Liver (tissue), 9 donors: ENCODE results near the gene MRPL54. TPM values are rescaled to one million over a fixed set of nuclear protein-coding genes. Genes with fewer than 3 reads are reported as not detected.
"Not testable (repeated sequence)": the region's sequence is repeated elsewhere in the genome, so short reads cannot be mapped to it uniquely, and the experiment has no call there.

Experiments
- DNase-seq: peaks from one replicate; pipeline ENCODE4 v3.0.0-alpha.2; 2017; ENCODE audit warnings: low spot score
- H3K27ac ChIP-seq, 2 donors: one replicate each; pipeline ENCODE4 v1.7.0; 2013; ENCODE audit warnings: inconsistent platforms in 2 of 2, low read length in 2 of 2, control low read depth in 1 of 2, low read depth in 1 of 2, mild to moderate bottlenecking in 1 of 2
- H3K27me3 ChIP-seq, 4 donors: one replicate each; pipeline versions ENCODE4 v1.6.1 to v1.7.0; 2013; ENCODE audit warnings: low read length in 3 of 4, inconsistent platforms in 1 of 4, mild to moderate bottlenecking in 1 of 4, moderate library complexity in 1 of 4; ENCODE audit not compliant: control insufficient read depth in 4 of 4, insufficient read depth in 4 of 4
- H3K36me3 ChIP-seq, 4 donors: one replicate each; pipeline versions ENCODE4 v1.6.1 to v1.7.0; 2013; ENCODE audit warnings: low read length in 3 of 4, mild to moderate bottlenecking in 3 of 4, low read depth in 1 of 4, moderate library complexity in 1 of 4; ENCODE audit not compliant: control insufficient read depth in 4 of 4, insufficient read depth in 3 of 4
- H3K4me1 ChIP-seq, 4 donors: one replicate each; pipeline versions ENCODE4 v1.6.1 to v1.7.0; 2013; ENCODE audit warnings: low read length in 3 of 4, mild to moderate bottlenecking in 3 of 4, moderate library complexity in 1 of 4; ENCODE audit not compliant: control insufficient read depth in 4 of 4, insufficient read depth in 4 of 4
- H3K4me3 ChIP-seq, 3 donors: one replicate each; pipeline versions ENCODE4 v1.6.1 to v1.7.0; 2013; ENCODE audit warnings: low read length in 3 of 3, control low read depth in 1 of 3, low read depth in 1 of 3, mild to moderate bottlenecking in 1 of 3
- H3K9ac ChIP-seq, 2 donors: one replicate each; pipeline ENCODE4 v1.7.0; 2013; ENCODE audit warnings: low read length in 2 of 2, mild to moderate bottlenecking in 2 of 2, moderate library complexity in 2 of 2, control low read depth in 1 of 2, low read depth in 1 of 2
- H3K9me3 ChIP-seq, 4 donors: one replicate each; pipeline versions ENCODE4 v1.6.1 to v1.7.0; 2013; ENCODE audit warnings: low read length in 3 of 4; ENCODE audit not compliant: control insufficient read depth in 4 of 4
- EGR1 ChIP-seq, 2 donors: IDR thresholded peaks; 2 replicates each; pipeline ENCODE4 v1.6.1; 2016 to 2018; ENCODE audit warnings: antibody characterized with exemption in 2 of 2, low read depth in 2 of 2
- FOXA1 ChIP-seq: IDR thresholded peaks from 2 replicates; pipeline ENCODE4 v1.6.1; 2016; ENCODE audit warnings: antibody characterized with exemption
- FOXA2 ChIP-seq: IDR thresholded peaks from 2 replicates; pipeline ENCODE4 v1.6.1; 2016; ENCODE audit warnings: antibody characterized with exemption
- GABPA ChIP-seq, 2 donors: IDR thresholded peaks in 1 of 2; conservative IDR thresholded peaks in 1 of 2; 2 replicates each; pipeline ENCODE4 v1.6.1; 2016; ENCODE audit warnings: antibody characterized with exemption in 2 of 2, mild to moderate bottlenecking in 1 of 2, moderate library complexity in 1 of 2
- HNF4A ChIP-seq, 2 donors: conservative IDR thresholded peaks; 2 replicates each; pipeline ENCODE4 v1.6.1; 2016; ENCODE audit warnings: antibody characterized with exemption in 2 of 2, mild to moderate bottlenecking in 2 of 2
- HNF4G ChIP-seq: IDR thresholded peaks from 2 replicates; pipeline ENCODE4 v1.6.1; 2016; ENCODE audit warnings: antibody characterized with exemption
- NR2F2 ChIP-seq: IDR thresholded peaks from 2 replicates; pipeline ENCODE4 v1.6.1; 2016; ENCODE audit warnings: antibody characterized with exemption
- RAD21 ChIP-seq, 2 donors: IDR thresholded peaks; 2 replicates each; pipeline ENCODE4 v1.6.1; 2016; ENCODE audit warnings: antibody characterized with exemption in 2 of 2, mild to moderate bottlenecking in 2 of 2
- RXRA ChIP-seq, 2 donors: IDR thresholded peaks; 2 replicates each; pipeline ENCODE4 v1.6.1; 2017 to 2018; ENCODE audit warnings: antibody characterized with exemption in 2 of 2, mild to moderate bottlenecking in 1 of 2
- SP1 ChIP-seq: IDR thresholded peaks from 2 replicates; pipeline ENCODE4 v1.6.1; 2018; ENCODE audit warnings: antibody characterized with exemption, mild to moderate bottlenecking
- TAF1 ChIP-seq: conservative IDR thresholded peaks from 2 replicates; pipeline ENCODE4 v1.6.1; 2016; ENCODE audit warnings: antibody characterized with exemption, mild to moderate bottlenecking
- YY1 ChIP-seq: IDR thresholded peaks from 2 replicates; pipeline ENCODE4 v1.6.1; 2016; ENCODE audit warnings: antibody characterized with exemption, mild to moderate bottlenecking
- WGBS: extraction: QIAGEN DNeasy Blood & Tissue Kit; methylation state at CpG from one replicate; pipeline ENCODE4 v1.1.7; 2013; 5-methylcytosine and 5-hydroxymethylcytosine counted together
- polyA plus RNA-seq, 2 donors: library from polyadenylated mRNA; stranded (reverse) in 1 of 2; unstranded in 1 of 2; fragments of 200-250 nt in 1 of 2; fragments of >200 nt in 1 of 2; fragmentation: Nextera tagmentation in 1 of 2; extraction: Ambion mirVana in 1 of 2; gene quantifications; one replicate each; pipeline versions ENCODE4 v1.2.1 to v1.2.3, GENCODE V29; 2013 to 2015
- total RNA-seq, 2 donors: library from RNA; depleted of rRNA; stranded (reverse); fragments of >200 nt; gene quantifications; one replicate each; pipeline ENCODE4 v1.2.3, GENCODE V29; 2014
- TF ChIP-seq, protein P1 (sequence below): IDR thresholded peaks from 2 replicates; pipeline ENCODE4 v1.6.1; 2016; ENCODE audit warnings: antibody characterized with exemption, mild to moderate bottlenecking
- TF ChIP-seq, protein P2 (sequence below): IDR thresholded peaks from 2 replicates; pipeline ENCODE4 v1.6.1; 2016; ENCODE audit warnings: antibody characterized with exemption
- TF ChIP-seq, protein P3 (sequence below): IDR thresholded peaks from 2 replicates; pipeline ENCODE4 v1.6.1; 2016; ENCODE audit warnings: antibody characterized with exemption
- TF ChIP-seq, protein P4 (sequence below): IDR thresholded peaks from 2 replicates; pipeline ENCODE4 v1.6.1; 2016; ENCODE audit warnings: antibody characterized with exemption
- TF ChIP-seq, protein P5 (sequence below): fragments of 150-350 bp; IDR thresholded peaks from 2 replicates; pipeline ENCODE4 v1.5.1; 2017; ENCODE audit warnings: improper control_type of control experiment, low read depth, low read length; ENCODE audit not compliant: missing input control
- donor health status: healthy.
- donor health status: healthy.
- donor health status: healthy.
- donor health status: healthy.
- donor health status: healthy.

Gene MRPL54
- total and polyA plus RNA-seq, 4 donors, result 25.1 to 109 (median 42.9) TPM

DNA sequence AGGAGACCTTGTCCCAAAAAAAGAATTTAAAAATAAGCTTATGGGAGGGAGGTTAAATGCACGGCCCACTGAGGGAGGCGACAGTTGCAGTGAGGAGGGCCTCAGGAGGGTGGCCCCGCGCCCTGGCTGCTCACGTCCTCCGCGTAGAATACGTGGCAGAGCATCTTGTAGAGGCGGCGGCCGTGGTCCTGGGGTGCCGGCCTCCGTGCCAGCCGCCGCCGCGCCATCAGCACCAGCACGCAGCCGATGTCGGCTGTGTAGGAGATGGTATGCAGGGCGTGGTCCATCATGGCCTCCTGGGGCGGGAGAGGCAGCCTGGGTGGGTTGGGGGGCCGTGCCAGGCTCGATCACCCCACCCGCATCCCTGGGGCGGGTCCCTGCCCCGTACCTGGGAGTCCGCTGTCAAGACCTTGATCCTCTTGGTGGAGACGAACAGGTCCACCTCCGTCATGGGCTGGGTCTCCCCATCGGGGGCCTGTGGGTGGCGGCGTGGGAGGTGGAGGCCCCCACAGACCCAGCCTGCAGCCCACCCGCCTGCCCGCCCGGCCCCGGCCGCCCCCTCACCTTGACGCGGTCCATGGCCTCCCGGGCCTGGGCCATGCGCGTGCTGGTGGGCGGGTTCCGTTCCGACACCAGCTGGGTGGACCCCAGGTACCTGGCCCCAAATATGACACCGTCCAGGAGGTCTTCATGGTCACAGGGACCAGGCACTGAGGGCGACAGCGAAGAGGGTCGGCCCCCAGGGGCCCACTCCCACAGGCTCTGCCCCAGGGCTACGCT lies 8.7 kb upstream of the MRPL54 start:
- Histone ChIP-seq H3K27me3 (no peaks in the 10 kb centered on the region), H3K4me1 (no peaks in the 10 kb centered on the region), H3K9ac (no peak overlapping the region), H3K36me3 (peaks cover 12 to 36% (median 13%) of the 10 kb centered on the region in 4 donors), H3K9me3 (no peaks in the 10 kb centered on the region), H3K4me3 (no peak overlapping the region), H3K27ac (no peak overlapping the region)
- DNase-seq, result no peak
- TF ChIP-seq, protein P1, sequence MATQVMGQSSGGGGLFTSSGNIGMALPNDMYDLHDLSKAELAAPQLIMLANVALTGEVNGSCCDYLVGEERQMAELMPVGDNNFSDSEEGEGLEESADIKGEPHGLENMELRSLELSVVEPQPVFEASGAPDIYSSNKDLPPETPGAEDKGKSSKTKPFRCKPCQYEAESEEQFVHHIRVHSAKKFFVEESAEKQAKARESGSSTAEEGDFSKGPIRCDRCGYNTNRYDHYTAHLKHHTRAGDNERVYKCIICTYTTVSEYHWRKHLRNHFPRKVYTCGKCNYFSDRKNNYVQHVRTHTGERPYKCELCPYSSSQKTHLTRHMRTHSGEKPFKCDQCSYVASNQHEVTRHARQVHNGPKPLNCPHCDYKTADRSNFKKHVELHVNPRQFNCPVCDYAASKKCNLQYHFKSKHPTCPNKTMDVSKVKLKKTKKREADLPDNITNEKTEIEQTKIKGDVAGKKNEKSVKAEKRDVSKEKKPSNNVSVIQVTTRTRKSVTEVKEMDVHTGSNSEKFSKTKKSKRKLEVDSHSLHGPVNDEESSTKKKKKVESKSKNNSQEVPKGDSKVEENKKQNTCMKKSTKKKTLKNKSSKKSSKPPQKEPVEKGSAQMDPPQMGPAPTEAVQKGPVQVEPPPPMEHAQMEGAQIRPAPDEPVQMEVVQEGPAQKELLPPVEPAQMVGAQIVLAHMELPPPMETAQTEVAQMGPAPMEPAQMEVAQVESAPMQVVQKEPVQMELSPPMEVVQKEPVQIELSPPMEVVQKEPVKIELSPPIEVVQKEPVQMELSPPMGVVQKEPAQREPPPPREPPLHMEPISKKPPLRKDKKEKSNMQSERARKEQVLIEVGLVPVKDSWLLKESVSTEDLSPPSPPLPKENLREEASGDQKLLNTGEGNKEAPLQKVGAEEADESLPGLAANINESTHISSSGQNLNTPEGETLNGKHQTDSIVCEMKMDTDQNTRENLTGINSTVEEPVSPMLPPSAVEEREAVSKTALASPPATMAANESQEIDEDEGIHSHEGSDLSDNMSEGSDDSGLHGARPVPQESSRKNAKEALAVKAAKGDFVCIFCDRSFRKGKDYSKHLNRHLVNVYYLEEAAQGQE, result no peak
- no peak for TF ChIP-seq NR2F2
- TF ChIP-seq, protein P2, sequence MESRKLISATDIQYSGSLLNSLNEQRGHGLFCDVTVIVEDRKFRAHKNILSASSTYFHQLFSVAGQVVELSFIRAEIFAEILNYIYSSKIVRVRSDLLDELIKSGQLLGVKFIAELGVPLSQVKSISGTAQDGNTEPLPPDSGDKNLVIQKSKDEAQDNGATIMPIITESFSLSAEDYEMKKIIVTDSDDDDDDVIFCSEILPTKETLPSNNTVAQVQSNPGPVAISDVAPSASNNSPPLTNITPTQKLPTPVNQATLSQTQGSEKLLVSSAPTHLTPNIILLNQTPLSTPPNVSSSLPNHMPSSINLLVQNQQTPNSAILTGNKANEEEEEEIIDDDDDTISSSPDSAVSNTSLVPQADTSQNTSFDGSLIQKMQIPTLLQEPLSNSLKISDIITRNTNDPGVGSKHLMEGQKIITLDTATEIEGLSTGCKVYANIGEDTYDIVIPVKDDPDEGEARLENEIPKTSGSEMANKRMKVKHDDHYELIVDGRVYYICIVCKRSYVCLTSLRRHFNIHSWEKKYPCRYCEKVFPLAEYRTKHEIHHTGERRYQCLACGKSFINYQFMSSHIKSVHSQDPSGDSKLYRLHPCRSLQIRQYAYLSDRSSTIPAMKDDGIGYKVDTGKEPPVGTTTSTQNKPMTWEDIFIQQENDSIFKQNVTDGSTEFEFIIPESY, result no peak
- TF ChIP-seq TAF1, result no peak
- TF ChIP-seq HNF4G, result no peak
- TF ChIP-seq, protein P3, sequence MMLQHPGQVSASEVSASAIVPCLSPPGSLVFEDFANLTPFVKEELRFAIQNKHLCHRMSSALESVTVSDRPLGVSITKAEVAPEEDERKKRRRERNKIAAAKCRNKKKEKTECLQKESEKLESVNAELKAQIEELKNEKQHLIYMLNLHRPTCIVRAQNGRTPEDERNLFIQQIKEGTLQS, result no peak
- TF ChIP-seq GABPA (IDR thresholded peaks at IDR 0.05 in 1 of 2, conservative IDR thresholded peaks at IDR 0.05 in 1 of 2), result no peak
- TF ChIP-seq EGR1 (IDR thresholded peaks at IDR 0.05; ENCODE audit: low read depth in 2 of 2), result no peak
- no peak for TF ChIP-seq HNF4A (conservative IDR thresholded peaks at IDR 0.05)
- no peak for TF ChIP-seq FOXA2
- TF ChIP-seq, protein P4, sequence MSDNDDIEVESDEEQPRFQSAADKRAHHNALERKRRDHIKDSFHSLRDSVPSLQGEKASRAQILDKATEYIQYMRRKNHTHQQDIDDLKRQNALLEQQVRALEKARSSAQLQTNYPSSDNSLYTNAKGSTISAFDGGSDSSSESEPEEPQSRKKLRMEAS, result no peak
- TF ChIP-seq SP1, result no peak
- TF ChIP-seq FOXA1, result no peak
- no peak for TF ChIP-seq RXRA (IDR thresholded peaks at IDR 0.05)
- TF ChIP-seq RAD21 (IDR thresholded peaks at IDR 0.05), result no peak
- TF ChIP-seq YY1, result no peak
- TF ChIP-seq, protein P5, sequence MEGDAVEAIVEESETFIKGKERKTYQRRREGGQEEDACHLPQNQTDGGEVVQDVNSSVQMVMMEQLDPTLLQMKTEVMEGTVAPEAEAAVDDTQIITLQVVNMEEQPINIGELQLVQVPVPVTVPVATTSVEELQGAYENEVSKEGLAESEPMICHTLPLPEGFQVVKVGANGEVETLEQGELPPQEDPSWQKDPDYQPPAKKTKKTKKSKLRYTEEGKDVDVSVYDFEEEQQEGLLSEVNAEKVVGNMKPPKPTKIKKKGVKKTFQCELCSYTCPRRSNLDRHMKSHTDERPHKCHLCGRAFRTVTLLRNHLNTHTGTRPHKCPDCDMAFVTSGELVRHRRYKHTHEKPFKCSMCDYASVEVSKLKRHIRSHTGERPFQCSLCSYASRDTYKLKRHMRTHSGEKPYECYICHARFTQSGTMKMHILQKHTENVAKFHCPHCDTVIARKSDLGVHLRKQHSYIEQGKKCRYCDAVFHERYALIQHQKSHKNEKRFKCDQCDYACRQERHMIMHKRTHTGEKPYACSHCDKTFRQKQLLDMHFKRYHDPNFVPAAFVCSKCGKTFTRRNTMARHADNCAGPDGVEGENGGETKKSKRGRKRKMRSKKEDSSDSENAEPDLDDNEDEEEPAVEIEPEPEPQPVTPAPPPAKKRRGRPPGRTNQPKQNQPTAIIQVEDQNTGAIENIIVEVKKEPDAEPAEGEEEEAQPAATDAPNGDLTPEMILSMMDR, result no peak
- WGBS, result 96% methylated on average over 51 of the region's 51 CpGs

DNA sequence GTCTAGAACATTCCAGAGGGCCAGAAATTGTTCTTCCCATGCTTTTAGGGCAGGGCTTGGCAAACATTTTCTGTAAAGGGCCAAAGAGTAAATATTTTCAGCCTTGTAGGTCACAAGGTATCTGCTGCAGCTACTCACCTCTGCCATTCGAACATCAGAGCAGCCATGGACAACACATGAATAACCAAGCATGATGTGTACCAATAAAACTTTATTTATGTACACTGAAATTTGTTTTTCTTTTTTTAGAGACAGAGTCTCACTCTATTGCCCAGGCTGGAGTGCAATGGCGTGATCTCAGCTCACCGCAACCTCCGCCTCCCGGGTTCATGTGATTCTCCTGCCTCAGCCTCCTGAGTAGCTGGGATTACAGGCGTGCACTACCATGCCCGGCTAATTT lies 4.8 kb upstream of the MRPL54 start:
- H3K9ac ChIP-seq, H3K27ac ChIP-seq, H3K9me3 ChIP-seq, DNase-seq, H3K4me3 ChIP-seq, H3K27me3 ChIP-seq, H3K36me3 ChIP-seq: not testable (repeated sequence)
- 93% methylated on average over 7 of the region's 7 CpGs for WGBS
- peaks cover 3 to 20% (median 10%) of the 10 kb centered on the region in 4 donors for H3K4me1 ChIP-seq

DNA sequence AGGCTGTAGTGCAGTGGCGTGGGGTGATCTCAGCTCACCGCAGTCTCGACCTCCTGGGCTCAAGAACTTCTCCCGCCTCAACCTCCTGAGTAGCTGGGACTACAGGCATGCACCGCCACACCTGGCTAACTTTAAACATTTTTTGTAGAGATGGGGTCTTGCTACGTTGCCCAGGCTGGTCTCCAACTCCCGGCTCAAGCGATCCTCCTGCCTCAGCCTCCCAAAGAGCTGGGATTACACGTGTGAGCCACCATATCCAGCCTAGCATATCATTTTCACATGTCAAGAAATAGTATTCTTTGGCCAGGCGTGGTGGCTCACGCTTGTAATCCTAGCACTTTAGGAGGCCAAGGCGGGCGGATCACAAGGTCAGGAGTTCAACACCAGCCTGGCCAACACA lies 4.2 kb upstream of the MRPL54 start:
- 98% methylated on average over 13 of the region's 13 CpGs for WGBS
- not testable (repeated sequence) for H3K9me3 ChIP-seq, H3K4me3 ChIP-seq, H3K27me3 ChIP-seq, H3K9ac ChIP-seq, H3K36me3 ChIP-seq, DNase-seq, H3K27ac ChIP-seq
- H3K4me1 ChIP-seq, result peaks cover 4 to 20% (median 12%) of the 10 kb centered on the region in 4 donors
